HCT116 (cell line): Measurements from ENCODE around the gene TEAD2.

ENCODE experiments used
- CEBPB ChIP-seq: IDR thresholded peaks from 2 replicates; pipeline ENCODE4 v1.6.1; 2012; ENCODE audit warnings: low read depth
- CTCF ChIP-seq, 3 experiments: fragments of 200-600 bp in 1 of 3; sonication (generic) in 1 of 3; IDR thresholded peaks in 2 of 3; conservative IDR thresholded peaks in 1 of 3; 2 replicates each; pipeline ENCODE4 v1.5.1; 2012 to 2017; ENCODE audit warnings: low read depth in 2 of 3, low read length in 2 of 3, antibody characterized with exemption in 1 of 3, borderline replicate concordance in 1 of 3, control low read depth in 1 of 3, mild to moderate bottlenecking in 1 of 3, mixed read lengths in 1 of 3, mixed run types in 1 of 3, moderate library complexity in 1 of 3; ENCODE audit not compliant: insufficient read depth in 1 of 3
- ELF1 ChIP-seq: IDR thresholded peaks from 2 replicates; pipeline ENCODE4 v1.6.1; 2012; ENCODE audit warnings: low read depth, borderline replicate concordance
- EZH2 ChIP-seq: fragments of 200-600 bp; sonication (generic); IDR thresholded peaks from 2 replicates; pipeline ENCODE4 v1.6.1; 2017; ENCODE audit warnings: antibody characterized with exemption, mixed run types
- MAX ChIP-seq: IDR thresholded peaks from 2 replicates; pipeline ENCODE4 v1.6.1; 2012
- POLR2A ChIP-seq: IDR thresholded peaks from 2 replicates; pipeline ENCODE4 v1.7.0; 2011; ENCODE audit warnings: borderline replicate concordance; ENCODE audit not compliant: insufficient read depth, insufficient read length; ENCODE audit errors: extremely low read depth
- POLR2AphosphoS5 ChIP-seq: IDR thresholded peaks from 2 replicates; pipeline ENCODE4 v1.6.1; 2011; ENCODE audit warnings: mild to moderate bottlenecking, low read depth, low read length, moderate library complexity
- SP1 ChIP-seq: IDR thresholded peaks from 2 replicates; pipeline ENCODE4 v1.6.1; 2012; ENCODE audit warnings: low read depth
- ZBTB33 ChIP-seq: IDR thresholded peaks from 2 replicates; pipeline ENCODE4 v1.6.1; 2011; ENCODE audit warnings: mild to moderate bottlenecking, low read length, moderate library complexity; ENCODE audit not compliant: insufficient replicate concordance; ENCODE audit errors: extremely low read depth
- ZFX ChIP-seq: fragments of 450-650 bp; IDR thresholded peaks from 2 replicates; pipeline ENCODE4 v1.6.1; 2017
- ZNF274 ChIP-seq: fragments of 200-500 bp; sonication (Bioruptor generic); IDR thresholded peaks from 2 replicates; pipeline ENCODE4 v1.6.1; 2014; ENCODE audit warnings: mild to moderate bottlenecking, low read depth, low read length, inconsistent platforms

GRCh38 chr19:49324801-49325576 lies 37.2 kb downstream of the TEAD2 start, which contains the start of gene SLC6A16:
- TF ChIP-seq POLR2A = no peak
- no peak for TF ChIP-seq CEBPB
- no peak for TF ChIP-seq ZFX
- TF ChIP-seq ZBTB33 = no peak
- TF ChIP-seq CTCF (IDR thresholded peaks at IDR 0.05 in 2 of 3, conservative IDR thresholded peaks at IDR 0.05 in 1 of 3; ENCODE audit: borderline replicate concordance in 1 of 3, insufficient read depth in 1 of 3, low read depth in 2 of 3, low read length in 2 of 3) = no peak
- no peak for TF ChIP-seq SP1
- no peak for TF ChIP-seq POLR2AphosphoS5
- no peak for TF ChIP-seq MAX
- TF ChIP-seq EZH2 = no peak
- no peak for TF ChIP-seq ZNF274
- no peak for TF ChIP-seq ELF1
